ENCODE results near the gene GRP.

- TF ChIP-seq POLR2A (IDR thresholded peaks at IDR 0.05), result no peak
- TF ChIP-seq CTCF (IDR thresholded peaks at IDR 0.05), result no peak
- TF ChIP-seq POLR2AphosphoS5 (IDR thresholded peaks at IDR 0.05), result no peak
Measured at GRCh38 chr18:59219672-59220163, at the start of gene GRP.

Measured in stomach (tissue), 4 donors.